GM10266 (cell line): ENCODE measurements around the gene AIMP1.

ENCODE experiments used
- DNase-seq: peaks from one replicate; pipeline ENCODE4 v3.0.0; 2012; ENCODE audit errors: extremely low spot score
- TF ChIP-seq, protein P1 (sequence below): IDR thresholded peaks from 2 replicates; pipeline ENCODE4 v1.5.1; 2012; ENCODE audit warnings: mild to moderate bottlenecking, low read depth; ENCODE audit not compliant: control insufficient read depth, insufficient read depth; ENCODE audit errors: missing control alignments

AIMP1 gene

DNA sequence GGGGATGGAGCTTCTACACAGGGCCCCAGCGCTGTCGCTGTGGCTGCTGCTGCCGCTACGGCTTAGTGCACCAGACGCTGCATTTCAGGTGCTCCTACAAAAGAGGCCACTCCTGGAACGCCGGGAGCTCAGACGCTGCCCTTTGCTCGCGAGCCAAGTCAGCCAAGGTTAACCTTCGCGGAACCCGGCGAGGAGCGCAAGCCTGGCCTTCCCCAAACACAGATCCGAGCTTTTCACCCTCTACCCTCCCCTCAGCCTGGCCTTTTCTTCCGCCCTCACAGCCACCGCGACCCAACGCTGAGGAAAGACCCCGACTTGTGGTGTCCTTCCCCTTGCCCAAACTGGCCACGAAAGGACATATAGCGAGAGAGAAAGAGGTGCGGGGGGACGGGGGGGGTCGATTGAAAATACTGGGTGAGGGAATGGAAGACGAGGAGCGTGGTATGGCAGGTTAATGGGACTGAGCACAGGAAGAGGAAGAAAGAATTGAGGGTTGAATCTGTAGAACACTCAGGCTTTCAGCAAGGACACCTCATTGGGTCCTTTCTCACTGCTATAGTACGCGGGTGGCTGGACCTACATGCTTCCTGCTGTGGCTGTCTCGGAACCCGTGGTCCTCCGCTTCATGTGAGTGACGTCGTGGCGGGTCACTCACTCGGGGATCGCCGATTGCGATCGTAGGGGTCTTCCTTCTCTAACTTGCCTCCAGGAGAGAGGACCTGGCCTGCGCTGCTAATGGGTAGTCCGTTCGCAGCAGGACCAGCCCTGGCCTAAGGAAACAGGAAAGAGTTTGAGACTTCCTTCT lies at the start of gene AIMP1, which contains the start of gene TBCK:
Gene AIMP1, plus strand, starts transcription at position 583 of the 805 bp plus-strand sequence. CDS start 8,460 bp downstream, outside the sequence.
Gene TBCK, minus strand, starts transcription at position 242 of the 805 bp plus-strand sequence. CDS start 7,249 bp downstream, outside the sequence.
- TF ChIP-seq, protein P1, sequence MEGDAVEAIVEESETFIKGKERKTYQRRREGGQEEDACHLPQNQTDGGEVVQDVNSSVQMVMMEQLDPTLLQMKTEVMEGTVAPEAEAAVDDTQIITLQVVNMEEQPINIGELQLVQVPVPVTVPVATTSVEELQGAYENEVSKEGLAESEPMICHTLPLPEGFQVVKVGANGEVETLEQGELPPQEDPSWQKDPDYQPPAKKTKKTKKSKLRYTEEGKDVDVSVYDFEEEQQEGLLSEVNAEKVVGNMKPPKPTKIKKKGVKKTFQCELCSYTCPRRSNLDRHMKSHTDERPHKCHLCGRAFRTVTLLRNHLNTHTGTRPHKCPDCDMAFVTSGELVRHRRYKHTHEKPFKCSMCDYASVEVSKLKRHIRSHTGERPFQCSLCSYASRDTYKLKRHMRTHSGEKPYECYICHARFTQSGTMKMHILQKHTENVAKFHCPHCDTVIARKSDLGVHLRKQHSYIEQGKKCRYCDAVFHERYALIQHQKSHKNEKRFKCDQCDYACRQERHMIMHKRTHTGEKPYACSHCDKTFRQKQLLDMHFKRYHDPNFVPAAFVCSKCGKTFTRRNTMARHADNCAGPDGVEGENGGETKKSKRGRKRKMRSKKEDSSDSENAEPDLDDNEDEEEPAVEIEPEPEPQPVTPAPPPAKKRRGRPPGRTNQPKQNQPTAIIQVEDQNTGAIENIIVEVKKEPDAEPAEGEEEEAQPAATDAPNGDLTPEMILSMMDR: no peak
- DNase-seq: peak; percentile 86

DNA sequence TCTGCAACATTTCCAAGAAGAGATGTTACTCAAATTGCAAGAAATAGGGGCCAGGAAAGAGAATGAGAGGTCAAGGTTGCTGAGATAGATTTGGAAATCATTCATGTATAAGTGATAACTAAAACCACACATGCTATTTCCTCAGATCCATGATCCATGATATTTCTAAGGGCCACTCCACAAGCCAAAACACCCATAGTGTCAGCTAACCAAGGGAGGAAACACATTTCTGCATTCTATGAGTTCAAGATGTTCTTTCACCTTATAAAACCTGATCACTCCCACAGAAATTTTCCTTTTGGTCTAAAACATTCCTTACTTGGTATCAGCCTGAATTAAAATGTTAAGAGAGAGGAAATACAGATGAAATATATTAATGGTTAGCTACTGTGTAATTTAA lies 47.6 kb upstream of the AIMP1 start:
- TF ChIP-seq, protein P1: no peak
- DNase-seq: no peak

DNA sequence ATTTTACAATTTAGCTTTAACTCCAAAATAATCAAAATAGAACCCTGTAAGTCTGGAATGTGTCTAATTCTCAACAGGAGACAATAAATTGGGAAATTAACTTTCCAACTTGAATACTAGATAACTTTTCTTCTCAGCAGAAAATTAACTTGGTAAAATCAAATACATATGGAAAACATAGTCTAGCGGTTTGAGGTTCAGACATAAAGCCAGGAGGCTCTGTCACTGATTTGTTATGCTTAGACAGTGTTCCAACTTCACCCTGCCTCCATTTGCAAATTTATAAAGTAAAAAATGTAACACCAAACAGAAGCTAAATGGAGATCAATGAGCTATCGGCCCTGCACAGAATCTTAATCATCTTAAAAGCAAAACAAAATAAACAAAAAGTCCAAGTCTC lies 46.6 kb upstream of the AIMP1 start:
- TF ChIP-seq, protein P1: no peak
- DNase-seq: no peak

DNA sequence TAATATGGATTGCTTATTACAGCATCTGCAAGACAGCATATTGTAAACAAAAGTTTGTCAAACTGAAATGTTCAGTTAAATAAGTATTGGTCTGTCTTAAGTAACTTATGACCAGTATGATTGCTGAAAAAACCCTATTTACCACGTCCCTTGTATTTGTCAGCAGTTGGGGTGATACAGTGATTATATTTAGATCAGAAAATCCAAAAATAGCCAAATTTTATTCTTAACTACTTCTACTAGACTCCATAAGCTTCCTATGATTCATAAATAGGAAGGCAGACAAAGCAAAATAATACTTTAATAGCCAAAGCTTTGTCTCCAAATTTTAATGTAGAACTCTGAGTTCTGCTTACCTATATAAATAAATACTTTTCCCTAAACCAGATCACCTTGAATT lies 45.6 kb upstream of the AIMP1 start:
- TF ChIP-seq, protein P1: no peak
- DNase-seq: no peak

DNA sequence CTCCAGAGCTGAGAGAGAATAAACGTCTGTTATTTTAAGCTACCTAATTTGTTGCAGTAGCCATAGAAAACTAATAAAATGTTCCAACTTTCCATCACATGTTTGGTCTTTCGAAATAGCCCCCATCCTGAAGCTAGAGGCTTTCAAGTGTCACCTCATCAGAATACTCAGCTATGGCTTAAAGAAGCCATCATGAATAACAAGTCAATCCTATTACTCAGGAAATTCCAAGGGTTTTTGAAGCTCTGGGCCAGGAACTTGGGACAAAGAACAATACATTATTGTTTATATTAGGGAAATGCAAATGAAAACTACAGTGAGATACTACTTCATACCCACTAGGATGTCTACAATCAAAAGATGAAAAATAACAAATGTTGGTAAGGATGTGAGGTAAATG lies 42.5 kb upstream of the AIMP1 start:
- no peak for DNase-seq
- TF ChIP-seq, protein P1: no peak

DNA sequence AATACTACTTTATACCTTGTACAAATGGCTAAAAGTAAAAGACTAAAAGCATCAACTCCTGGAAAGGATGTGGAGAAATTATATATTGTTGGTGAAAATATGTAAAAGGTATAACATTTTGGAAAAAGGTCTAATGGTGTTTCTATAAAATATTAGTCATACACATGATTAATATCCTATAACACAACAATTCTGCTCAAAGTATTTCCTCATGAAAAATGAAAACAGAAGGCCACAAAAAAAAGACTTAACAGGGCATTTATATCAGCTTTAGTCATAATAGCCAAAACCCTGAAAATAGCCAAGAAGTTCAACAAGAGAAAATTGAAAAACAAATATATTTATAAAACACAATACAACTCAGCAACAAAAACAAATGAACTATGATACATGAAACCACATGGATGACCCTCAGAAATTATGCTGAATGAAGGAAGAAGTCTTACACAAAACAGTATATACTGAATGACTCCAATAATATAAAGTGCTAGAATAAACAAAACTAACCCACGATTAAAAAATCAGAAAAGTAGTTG lies 39.1 kb upstream of the AIMP1 start:
- TF ChIP-seq, protein P1: no peak

DNA sequence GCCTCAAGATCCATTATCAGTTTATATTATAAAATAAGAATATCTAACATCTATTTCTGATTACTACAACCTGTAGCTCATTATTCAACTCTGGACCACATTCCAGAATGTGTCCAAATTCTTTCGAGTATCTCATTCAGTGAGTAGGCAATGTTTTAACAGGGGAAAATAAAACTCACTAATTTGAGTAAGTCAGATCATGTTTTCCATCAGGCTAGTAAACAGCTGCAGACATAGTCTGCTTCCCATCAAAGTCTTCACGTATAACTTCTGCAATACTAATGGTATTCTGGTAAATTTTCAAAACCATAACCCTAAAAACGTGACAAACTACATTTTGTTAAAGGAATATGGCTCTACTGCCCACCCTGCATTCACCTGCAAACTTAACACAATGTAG lies 32.1 kb upstream of the AIMP1 start:
- TF ChIP-seq, protein P1: no peak
- no peak for DNase-seq

More for the DNA sequence above, 39.1 kb upstream of the AIMP1 start:
- no peak for DNase-seq
